Endothelial cell (in vitro differentiated cells): ENCODE results near the gene PRDX4. TPM values are rescaled to one million over a fixed set of nuclear protein-coding genes. Genes with fewer than 3 reads are reported as not detected.
"Not testable (repeated sequence)": the region's sequence is repeated elsewhere in the genome, so short reads cannot be mapped to it uniquely, and the experiment has no call there.

Experiments used
- DNase-seq: peaks from one replicate; pipeline ENCODE4 v3.0.0; 2021; ENCODE audit warnings: low spot score
- H3K27ac Mint-ChIP-seq: one replicate; pipeline ENCODE4 v1.8.0; 2021; ENCODE audit warnings: mixed read lengths, inconsistent platforms; ENCODE audit not compliant: unreplicated experiment
- H3K27me3 Mint-ChIP-seq: one replicate; pipeline ENCODE4 v1.8.0; 2021; ENCODE audit warnings: mild to moderate bottlenecking, moderate library complexity, mixed read lengths, inconsistent platforms; ENCODE audit not compliant: unreplicated experiment
- H3K36me3 Mint-ChIP-seq: one replicate; pipeline ENCODE4 v1.8.0; 2021; ENCODE audit warnings: mild to moderate bottlenecking, low read depth, mixed read lengths, inconsistent platforms; ENCODE audit not compliant: unreplicated experiment
- H3K4me1 Mint-ChIP-seq: one replicate; pipeline ENCODE4 v1.8.0; 2021; ENCODE audit warnings: mild to moderate bottlenecking, mixed read lengths, inconsistent platforms; ENCODE audit not compliant: unreplicated experiment
- H3K4me3 Mint-ChIP-seq: one replicate; pipeline ENCODE4 v1.8.0; 2021; ENCODE audit warnings: mild to moderate bottlenecking, mixed read lengths, inconsistent platforms; ENCODE audit not compliant: unreplicated experiment
- H3K9me3 Mint-ChIP-seq: one replicate; pipeline ENCODE4 v1.8.0; 2021; ENCODE audit warnings: mixed read lengths, inconsistent platforms; ENCODE audit not compliant: unreplicated experiment
- total RNA-seq: library from RNA; stranded (reverse); fragmentation: NEBNext Ultra II Directional; extraction: Animal tissue kit (Norgen Biotek cat#: 25700); gene quantifications from one replicate; pipeline ENCODE4 v1.2.1, GENCODE V29; 2021; ENCODE audit not compliant: unreplicated experiment
- TF ChIP-seq, protein P1 (sequence below): fragments of 200-600 bp; sonication (generic); IDR thresholded peaks from one replicate; pipeline ENCODE4 v1.5.0; 2021; ENCODE audit warnings: antibody characterized with exemption; ENCODE audit not compliant: unreplicated experiment

PRDX4 gene
- total RNA-seq, 1 donor from 2014 or later: 74.6 TPM

DNA sequence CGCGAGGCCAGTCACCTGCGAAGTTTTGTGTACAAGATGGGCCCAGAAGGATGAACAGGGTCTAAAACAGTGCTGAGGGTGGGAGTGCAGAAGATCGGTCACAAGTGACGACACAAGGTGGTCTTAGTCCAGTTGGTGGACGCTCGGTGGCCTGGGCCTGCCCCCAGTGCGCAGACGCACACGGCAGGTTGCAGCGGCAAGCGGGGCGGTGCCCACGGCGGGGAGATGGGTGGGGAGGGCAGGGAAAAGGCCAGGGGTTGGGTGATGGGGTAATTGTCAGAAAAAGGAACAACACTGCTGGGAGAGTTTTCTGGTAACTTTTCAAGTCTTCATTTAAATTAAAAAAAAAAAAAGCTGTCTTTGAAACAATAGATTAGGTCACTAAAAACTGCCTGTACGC, 1.0 kb upstream of the PRDX4 start:
- Mint-ChIP-seq H3K4me3 (no peak overlapping the region), H3K36me3 (no peaks in the 10 kb centered on the region), H3K27me3 (peaks cover 5% of the 10 kb centered on the region), H3K9me3 (no peaks in the 10 kb centered on the region), H3K27ac (peak overlapping the region; percentile 84), H3K4me1 (peaks cover 3% of the 10 kb centered on the region)
- no peak for DNase-seq
- TF ChIP-seq, protein P1, sequence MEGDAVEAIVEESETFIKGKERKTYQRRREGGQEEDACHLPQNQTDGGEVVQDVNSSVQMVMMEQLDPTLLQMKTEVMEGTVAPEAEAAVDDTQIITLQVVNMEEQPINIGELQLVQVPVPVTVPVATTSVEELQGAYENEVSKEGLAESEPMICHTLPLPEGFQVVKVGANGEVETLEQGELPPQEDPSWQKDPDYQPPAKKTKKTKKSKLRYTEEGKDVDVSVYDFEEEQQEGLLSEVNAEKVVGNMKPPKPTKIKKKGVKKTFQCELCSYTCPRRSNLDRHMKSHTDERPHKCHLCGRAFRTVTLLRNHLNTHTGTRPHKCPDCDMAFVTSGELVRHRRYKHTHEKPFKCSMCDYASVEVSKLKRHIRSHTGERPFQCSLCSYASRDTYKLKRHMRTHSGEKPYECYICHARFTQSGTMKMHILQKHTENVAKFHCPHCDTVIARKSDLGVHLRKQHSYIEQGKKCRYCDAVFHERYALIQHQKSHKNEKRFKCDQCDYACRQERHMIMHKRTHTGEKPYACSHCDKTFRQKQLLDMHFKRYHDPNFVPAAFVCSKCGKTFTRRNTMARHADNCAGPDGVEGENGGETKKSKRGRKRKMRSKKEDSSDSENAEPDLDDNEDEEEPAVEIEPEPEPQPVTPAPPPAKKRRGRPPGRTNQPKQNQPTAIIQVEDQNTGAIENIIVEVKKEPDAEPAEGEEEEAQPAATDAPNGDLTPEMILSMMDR: no peak

DNA sequence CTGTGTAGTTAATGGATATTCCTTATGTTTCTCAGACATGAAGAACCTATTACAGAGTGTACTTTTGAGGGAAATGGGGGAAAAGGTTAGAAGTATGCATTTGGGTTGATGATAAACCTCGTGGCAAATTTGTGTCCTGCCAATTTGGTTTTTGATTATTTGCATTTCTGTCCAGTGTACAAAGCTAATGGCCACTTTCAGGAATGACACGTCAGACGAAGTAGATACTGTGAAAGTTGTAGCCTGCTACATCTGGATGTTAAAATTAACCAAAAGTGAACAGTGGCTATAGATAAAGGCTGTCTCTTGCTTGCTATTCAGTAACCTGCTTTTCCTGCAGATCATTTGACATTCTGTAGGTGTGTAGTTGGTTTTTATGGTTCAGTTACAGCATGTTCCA, 1.0 kb downstream of the PRDX4 start:
- Mint-ChIP-seq H3K27me3 (peaks cover 5% of the 10 kb centered on the region), H3K36me3 (no peaks in the 10 kb centered on the region), H3K4me3 (peak overlapping the region; percentile 82), H3K4me1 (peaks cover 7% of the 10 kb centered on the region), H3K9me3 (no peaks in the 10 kb centered on the region), H3K27ac (no peak overlapping the region)
- TF ChIP-seq, protein P1: no peak
- DNase-seq: no peak

DNA sequence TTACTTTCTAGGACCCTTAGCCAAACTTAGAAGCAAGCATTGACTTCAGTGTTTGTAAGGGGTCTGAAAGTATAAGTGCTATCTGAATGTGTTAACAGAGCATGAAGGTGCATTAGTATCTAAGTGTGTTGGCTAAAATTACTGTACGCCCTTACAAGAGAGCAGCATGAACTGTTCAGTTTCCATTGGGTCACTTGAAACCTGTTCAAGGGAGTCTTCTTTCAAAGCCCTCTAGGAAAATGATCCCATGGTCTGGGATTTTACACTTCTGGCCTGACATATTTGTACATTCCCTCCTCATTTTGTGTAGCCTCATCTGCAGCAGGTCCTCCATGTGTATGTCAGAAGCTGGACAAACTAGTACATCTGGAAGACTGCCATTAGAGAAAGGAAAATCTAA, 3.2 kb downstream of the PRDX4 start:
- Mint-ChIP-seq H3K36me3 (no peaks in the 10 kb centered on the region), H3K27ac (no peak overlapping the region), H3K9me3 (no peaks in the 10 kb centered on the region), H3K27me3 (peaks cover 5% of the 10 kb centered on the region), H3K4me1 (peaks cover 7% of the 10 kb centered on the region), H3K4me3 (no peak overlapping the region)
- no peak for DNase-seq
- TF ChIP-seq, protein P1: no peak

DNA sequence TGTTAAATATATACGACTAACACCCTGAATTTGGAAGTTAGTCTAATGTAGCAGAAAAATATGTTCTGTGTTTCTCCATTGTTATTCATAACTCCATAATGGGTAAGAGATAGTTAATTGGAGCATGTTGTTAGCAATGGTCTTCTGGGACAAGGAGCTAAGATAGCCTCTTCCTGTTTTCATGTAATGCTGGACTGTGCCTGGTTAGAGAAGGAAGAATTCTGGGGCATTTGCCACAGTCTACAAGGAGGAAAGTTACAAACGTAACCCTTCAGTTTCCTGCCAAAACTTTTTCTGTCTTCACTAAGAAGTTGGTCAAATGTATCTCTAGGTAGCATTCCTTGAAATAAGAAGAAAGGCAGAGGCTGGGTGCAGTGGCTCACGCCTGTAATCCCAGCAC, 5.8 kb downstream of the PRDX4 start:
- no peaks in the 10 kb centered on the region for H3K27me3 Mint-ChIP-seq
- no peaks in the 10 kb centered on the region for H3K9me3 Mint-ChIP-seq
- no peak overlapping the region for H3K4me3 Mint-ChIP-seq
- peaks cover 4% of the 10 kb centered on the region for H3K4me1 Mint-ChIP-seq
- no peaks in the 10 kb centered on the region for H3K36me3 Mint-ChIP-seq
- TF ChIP-seq, protein P1: no peak
- no peak overlapping the region for H3K27ac Mint-ChIP-seq
- no peak for DNase-seq

DNA sequence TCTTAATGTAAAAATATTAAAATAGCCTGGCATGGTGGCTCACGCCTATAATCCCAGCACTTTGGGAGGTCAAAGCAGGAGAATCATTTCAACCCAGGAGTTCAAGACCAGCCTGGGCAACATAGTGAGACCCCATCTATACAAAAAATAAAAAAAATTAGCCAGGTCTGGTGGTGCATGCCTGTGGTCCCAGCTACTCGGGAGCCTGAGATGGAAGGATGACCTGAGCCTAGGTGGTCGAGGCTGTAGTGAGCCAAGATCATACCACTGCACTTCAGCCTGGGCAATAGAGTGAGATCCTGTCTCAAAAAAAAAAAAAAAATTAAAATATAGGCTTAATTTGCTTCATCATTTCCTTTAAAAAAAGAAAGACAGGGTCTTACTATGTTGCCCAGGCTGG, 9.2 kb downstream of the PRDX4 start:
- H3K4me3 Mint-ChIP-seq, H3K36me3 Mint-ChIP-seq, H3K4me1 Mint-ChIP-seq, H3K9me3 Mint-ChIP-seq, H3K27me3 Mint-ChIP-seq, H3K27ac Mint-ChIP-seq, DNase-seq: not testable (repeated sequence)

DNA sequence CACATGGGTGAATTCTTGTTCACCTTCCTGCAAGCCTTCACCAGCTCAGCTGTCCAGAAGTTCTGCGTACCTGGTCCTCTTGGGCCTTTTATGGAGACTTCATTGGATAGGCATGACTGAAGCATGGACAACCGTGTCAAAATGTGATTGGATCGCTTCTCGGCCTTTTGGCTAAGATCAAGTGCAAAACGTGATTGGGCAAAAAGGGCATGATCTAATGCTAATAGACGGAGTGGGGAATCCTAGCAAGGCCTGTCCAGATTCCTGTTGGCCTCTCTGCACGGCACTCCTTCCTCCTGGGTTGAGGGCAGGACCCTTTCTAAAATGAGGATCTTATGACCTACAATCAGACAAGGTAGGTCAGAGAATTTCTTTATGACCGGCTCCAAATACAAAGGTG, 24.9 kb downstream of the PRDX4 start:
- TF ChIP-seq, protein P1: no peak
- Mint-ChIP-seq H3K9me3 (no peaks in the 10 kb centered on the region), H3K36me3 (no peaks in the 10 kb centered on the region), H3K27me3 (no peaks in the 10 kb centered on the region), H3K27ac (no peak overlapping the region), H3K4me3 (no peak overlapping the region), H3K4me1 (no peaks in the 10 kb centered on the region)
- no peak for DNase-seq
